ENCODE data around the gene SDHAF3. TPM values are rescaled to one million over a fixed set of nuclear protein-coding genes. Genes with fewer than 3 reads are reported as not detected.
"Not testable (repeated sequence)": the region's sequence is repeated elsewhere in the genome, so short reads cannot be mapped to it uniquely, and the experiment has no call there.

The SDHAF3 gene
- total RNA-seq, 1 donor from 2014 or later: 12.3 TPM

GRCh38 chr7:97120713-97121457 is 3.4 kb downstream of the SDHAF3 start:
- intact Hi-C loops (cut with micrococcal nuclease): no loop called here

DNA sequence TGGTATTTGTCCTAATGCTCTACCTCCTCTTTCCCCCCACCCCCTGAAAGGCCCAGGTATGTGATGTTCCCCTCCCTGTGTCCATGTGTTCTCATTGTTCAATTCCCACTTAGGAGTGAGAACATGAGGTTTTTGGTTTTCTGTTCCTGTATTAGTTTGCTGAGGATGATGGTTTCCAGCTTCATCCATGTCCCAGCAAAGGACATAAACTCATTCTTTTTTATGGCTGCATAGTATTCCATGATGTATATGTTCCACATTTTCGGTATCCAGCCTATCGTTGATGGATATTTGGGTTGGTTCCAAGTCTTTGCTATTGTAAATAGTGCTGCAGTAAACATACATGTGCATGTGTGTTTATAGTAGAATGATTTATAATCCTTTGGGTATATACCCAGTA is 5.6 kb downstream of the SDHAF3 start:
- intact Hi-C loops (cut with micrococcal nuclease): not testable (repeated sequence)

DNA sequence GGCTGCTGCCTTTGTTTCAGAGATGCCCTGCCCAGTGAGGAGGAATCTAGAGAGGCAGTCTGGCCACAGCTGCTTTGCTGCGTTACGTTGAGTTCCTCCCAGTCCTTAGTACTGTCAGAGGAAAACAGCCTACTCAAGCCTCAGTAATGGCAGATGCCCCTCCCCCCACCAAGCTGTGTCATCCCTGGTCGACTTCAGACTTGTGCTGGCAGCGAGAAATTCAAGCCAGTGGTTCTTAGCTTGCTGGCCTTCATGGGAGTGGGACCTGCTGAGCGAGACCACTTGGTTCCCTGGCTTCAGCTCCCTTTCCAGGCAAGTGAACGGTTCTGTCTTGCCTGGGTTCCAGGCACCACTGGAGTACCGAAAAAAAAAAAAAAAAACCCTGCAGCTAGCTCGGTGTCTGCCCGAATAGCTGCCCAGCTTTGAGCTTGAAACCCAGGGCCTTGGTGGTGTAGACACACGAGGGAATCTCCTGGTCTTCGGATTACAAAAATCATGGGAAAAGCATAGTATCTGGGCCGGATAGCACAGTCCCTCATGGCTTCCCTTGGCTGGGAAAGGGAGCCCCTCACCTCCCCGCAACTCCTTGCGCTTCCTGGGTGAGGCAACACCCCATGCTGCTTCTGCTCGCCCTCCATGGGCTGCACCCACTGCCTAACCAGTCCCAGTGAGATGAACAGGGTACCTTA is 9.1 kb downstream of the SDHAF3 start:
- intact Hi-C loops (cut with micrococcal nuclease): no loop called here

GRCh38 chr7:97128736-97129135 is 11.2 kb downstream of the SDHAF3 start:
- intact Hi-C loops (cut with micrococcal nuclease): no loop called here

DNA sequence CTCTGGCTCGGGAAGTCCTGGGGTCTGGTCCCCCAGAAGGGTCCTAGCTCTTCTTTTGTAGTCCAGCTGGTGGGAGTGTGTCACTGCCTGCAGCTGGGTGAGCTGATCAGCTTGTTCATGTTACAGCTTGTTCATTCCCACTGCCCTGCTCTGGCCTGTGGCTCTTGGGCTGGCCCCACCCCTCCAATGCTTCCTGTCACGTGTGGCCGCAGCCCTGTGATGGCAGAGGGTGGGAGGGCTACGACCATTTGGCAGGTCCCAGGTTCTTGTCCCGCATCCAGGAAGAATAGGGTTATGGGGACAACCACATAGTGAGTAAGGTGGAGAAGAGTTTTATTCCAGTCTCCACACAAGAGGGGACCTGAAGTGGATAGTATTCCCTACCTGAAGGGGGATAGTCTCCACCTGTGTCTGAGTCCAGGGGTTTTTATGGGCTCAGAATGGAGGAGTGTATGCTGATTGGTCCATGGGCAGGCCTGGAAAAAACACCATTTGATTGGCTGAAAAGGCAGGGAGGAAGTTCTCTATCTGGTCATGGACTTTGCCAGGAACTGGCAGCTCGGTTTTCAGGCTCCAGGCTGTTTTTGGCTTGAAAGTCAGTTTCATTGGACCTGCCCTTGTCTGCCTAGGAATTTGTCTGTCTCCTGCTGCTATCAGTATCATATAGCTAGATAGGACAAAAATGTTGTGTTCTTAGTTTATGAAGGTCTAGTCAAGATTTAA is 13.1 kb downstream of the SDHAF3 start:
- intact Hi-C loops (cut with micrococcal nuclease): no loop called here

DNA sequence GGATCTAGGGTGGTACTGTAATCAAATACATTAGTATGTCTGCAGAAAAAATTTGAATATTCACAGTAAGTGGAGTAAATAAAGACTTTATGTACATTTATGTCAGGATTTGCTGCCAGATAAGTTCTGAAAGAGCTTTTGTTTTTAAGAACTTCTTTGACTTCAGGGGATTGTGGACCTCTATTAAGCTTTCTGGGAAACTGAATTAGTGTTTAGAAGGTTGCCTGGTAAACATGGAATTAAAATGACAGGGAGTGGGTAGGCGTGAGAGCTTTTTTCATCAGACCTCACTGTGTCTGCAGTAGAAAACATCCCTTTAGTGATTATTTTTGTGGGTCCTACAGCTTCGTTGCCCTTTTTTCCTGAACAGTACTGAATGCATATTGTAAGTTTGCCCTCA is 15.7 kb downstream of the SDHAF3 start:
- intact Hi-C loops (cut with micrococcal nuclease): no loop called here

DNA sequence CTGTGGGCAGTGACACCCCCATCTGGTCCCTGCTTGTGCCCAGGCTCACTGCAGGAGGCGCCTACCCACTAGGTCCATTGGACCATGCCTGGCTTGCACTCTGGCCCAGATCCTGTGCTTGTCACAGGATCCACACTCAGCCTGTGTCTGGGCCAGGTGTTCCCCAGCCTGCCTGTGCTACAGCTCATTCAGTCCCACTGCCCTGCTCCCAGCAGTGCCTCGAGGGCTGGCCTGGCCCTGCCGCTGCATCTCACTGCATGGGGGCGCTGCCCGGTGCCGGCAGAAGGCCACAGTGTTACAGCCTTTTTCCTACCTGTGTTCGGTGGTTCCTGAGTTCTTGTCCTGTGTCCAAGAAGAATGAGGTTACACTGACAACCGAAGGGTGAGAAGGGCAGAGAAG is 21.3 kb downstream of the SDHAF3 start:
- intact Hi-C loops (cut with micrococcal nuclease): no loop called here

- intact Hi-C loops (cut with micrococcal nuclease): loop anchor here (1.0 to 10.0 kb wide), 3 partner anchors 34 to 870 kb away; no protein-coding TSS in a partner anchor
Observed at GRCh38 chr7:97145068-97145467, 27.6 kb downstream of the SDHAF3 start.

DNA sequence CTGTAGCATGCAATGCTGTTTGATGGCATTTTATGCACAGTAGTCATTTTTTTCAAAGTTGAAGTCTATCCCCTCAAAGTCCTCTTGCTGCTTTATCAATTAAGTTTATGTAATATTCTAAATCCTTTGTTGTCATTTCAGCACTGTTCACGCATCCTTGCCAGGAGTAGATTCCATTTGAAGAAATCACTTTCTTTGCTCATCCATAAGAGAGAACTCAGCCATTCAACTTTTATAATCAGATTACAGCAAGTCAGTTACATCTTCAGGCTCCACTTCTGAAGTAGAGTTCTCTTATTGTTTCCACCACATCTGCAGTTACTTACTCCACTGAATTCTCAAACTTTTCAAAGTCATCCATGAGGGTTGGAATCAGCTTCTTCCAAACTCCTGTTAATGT is 32.3 kb downstream of the SDHAF3 start:
- intact Hi-C loops (cut with micrococcal nuclease): loop anchor here (10.0 kb wide), 1 partner anchor 865 kb away; no protein-coding TSS in a partner anchor

- intact Hi-C loops (cut with micrococcal nuclease): no loop called here
Observed at GRCh38 chr7:97155897-97156418, 38.5 kb downstream of the SDHAF3 start.

DNA sequence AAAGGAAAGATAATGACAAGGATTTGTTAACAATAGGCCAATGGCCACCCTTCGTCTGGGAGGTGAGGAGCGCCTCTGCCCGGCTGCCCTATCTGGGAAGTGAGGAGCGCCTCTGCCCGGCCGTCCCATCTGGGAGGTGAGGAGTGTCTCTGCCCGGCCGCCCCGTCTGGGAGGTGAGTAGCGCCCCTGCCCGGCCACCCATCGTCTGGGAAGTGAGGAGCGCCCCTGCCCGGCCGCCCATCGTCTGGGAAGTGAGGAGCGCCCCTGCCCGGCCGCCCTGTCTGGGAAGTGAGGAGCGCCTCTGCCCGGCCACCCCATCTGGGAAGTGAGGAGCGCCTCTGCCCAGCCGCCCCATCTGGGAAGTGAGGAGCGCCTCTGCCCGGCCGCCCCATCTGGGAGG is 42.5 kb downstream of the SDHAF3 start:
- intact Hi-C loops (cut with micrococcal nuclease): not testable (repeated sequence)

DNA sequence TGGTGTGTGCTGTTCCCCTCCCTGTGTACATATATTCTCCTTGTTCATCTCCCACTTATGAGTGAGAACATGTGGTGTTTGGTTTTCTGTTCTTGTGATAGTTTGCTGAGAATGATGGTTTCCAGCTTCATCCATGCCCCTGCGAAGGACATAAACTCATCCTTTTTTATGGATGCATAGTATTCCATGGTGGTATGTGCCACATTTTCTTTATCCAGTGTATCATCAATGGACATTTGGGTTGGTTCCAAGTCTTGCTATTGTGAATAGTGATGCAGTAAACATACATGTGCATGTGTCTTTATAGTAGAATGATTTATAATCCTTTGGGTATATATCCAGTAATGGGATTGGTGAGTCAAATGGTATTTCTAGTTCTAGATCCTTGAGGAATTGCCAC is 44.1 kb downstream of the SDHAF3 start:
- intact Hi-C loops (cut with micrococcal nuclease): not testable (repeated sequence)

- intact Hi-C loops (cut with micrococcal nuclease): no loop called here
Observed at GRCh38 chr7:97166308-97166707, 48.8 kb downstream of the SDHAF3 start.

- intact Hi-C loops (cut with micrococcal nuclease): no loop called here
Observed at GRCh38 chr7:97167176-97167575, 49.7 kb downstream of the SDHAF3 start.

DNA sequence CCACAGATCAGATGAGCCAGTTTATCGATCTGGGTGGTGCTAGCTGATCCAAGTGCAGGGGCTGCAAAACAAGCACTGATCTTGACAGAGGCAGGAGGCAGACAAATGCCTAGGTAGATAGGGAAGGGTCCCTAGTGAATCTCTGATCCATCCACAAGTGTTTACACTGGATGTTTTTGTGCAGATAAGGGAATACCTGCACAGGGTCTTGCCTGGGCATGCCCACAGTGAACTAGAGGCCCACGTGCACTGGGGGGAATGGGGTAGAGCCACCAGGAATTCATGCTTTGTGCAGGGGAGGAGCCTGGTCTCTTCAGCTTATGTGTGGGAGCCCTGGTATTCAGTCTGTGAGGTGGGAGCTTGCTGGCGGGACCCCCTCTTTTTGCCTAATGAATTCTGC is 50.3 kb downstream of the SDHAF3 start:
- intact Hi-C loops (cut with micrococcal nuclease): no loop called here

DNA sequence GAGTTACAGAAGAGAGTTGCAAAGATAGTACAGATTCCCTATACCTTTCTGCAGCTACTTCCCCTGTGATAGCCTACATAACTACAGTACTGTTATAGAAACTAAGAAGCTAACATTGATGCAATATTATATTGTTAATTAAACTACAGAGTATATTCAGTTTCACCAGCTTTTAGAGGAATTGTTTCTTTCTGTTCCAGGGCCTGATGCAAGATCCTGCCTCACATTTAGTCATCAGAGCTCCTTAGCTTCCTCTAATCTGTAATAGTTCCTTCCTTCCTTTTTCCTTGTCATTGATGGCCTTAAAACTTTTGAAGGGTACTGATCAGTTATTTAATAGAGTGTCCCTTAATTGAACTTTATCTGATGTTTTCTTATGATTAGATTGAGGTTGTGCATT is 56.8 kb downstream of the SDHAF3 start:
- intact Hi-C loops (cut with micrococcal nuclease): no loop called here

GRCh38 chr7:97179454-97180104 is 62.1 kb downstream of the SDHAF3 start:
- intact Hi-C loops (cut with micrococcal nuclease): loop anchor here (1.0 kb wide), 7 partner anchors 34 to 1263 kb away; partner anchors contain the start of gene SDHAF3

GRCh38 chr7:97187067-97187466 is 69.6 kb downstream of the SDHAF3 start:
- intact Hi-C loops (cut with micrococcal nuclease): no loop called here

DNA sequence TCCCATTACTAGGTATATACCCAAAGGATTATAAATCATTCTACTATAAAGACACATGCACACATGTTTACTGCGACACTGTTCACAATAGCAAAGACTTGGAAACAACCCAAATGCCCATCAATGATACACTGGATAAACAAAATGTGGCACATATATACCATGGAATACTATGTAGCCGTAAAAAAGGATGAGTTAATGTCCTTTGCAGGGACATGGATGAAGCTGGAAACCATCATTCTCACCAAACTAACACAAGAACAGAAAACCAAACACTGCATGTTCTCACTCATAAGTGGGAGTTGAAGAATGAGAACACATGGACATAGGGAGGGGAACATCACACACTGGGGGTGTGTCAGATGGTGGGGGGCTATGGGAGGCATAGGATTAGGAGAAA is 78.7 kb downstream of the SDHAF3 start:
- intact Hi-C loops (cut with micrococcal nuclease): not testable (repeated sequence)

- intact Hi-C loops (cut with micrococcal nuclease): no loop called here
Observed at GRCh38 chr7:97198596-97198995, 81.1 kb downstream of the SDHAF3 start.

- intact Hi-C loops (cut with micrococcal nuclease): loop anchor here (10.0 kb wide), 1 partner anchor 215 kb away; no protein-coding TSS in a partner anchor
Observed at GRCh38 chr7:97200018-97200417, 82.5 kb downstream of the SDHAF3 start.

Measured in T-helper 1 cell treated with Interleukin-12 subunit alpha and Interleukin-12 subunit beta and Interleukin-4 antibody, amounts not matched to agents 30 ng/mL and 1 ng/mL, for 36 hours (primary cell).